DMS153 treated with DMSO at 0.1 percent for 48 hours (cell line): ENCODE data around the gene SPARC.
"Not testable (repeated sequence)": the region's sequence is repeated elsewhere in the genome, so short reads cannot be mapped to it uniquely, and the experiment has no call there.

ENCODE experiments used
- DNase-seq: peaks from one replicate; lab custom pipeline; 2025; ENCODE audit not compliant: unreplicated experiment; lab: John Stamatoyannopoulos, UW

Gene SPARC

DNA sequence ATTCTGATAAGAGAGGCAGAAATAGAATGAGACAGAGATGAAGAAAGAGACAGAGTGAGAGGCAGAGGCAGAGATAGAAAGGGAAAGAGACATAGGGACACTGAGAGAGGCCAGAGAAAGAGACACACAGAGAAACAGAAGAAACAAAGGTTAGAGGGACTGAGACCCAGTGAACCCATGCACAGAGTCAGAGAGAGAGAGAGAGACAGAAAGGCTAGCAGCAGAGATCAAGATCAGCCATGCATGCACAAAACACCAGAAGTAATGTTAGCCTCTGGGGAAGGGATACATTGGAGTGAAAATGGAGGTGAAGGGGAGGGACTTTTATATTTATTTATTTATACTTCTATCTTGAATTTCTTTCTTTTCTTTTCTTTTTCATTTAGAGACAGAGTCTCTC is 14.1 kb upstream of the SPARC start:
- no peak for DNase-seq

DNA sequence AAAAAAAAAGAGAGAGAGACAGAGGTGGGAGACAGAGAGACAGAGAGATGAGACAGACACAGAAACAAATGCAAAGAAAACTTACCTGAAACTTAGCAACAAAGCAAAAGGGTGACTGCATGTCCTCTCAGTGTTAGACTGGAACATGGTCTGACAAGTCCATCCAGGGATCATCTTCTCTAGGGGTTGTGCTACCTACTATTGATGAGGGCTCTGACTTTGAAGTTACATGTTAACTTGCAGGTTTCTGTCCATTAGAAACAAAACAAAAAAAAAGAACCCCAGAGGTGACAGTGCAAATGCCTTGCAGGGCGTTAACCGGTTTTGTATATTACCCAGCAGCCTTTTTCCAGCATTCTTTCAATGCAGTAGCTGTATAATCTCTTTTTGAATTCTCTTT is 13.6 kb upstream of the SPARC start:
- DNase-seq: no peak

DNA sequence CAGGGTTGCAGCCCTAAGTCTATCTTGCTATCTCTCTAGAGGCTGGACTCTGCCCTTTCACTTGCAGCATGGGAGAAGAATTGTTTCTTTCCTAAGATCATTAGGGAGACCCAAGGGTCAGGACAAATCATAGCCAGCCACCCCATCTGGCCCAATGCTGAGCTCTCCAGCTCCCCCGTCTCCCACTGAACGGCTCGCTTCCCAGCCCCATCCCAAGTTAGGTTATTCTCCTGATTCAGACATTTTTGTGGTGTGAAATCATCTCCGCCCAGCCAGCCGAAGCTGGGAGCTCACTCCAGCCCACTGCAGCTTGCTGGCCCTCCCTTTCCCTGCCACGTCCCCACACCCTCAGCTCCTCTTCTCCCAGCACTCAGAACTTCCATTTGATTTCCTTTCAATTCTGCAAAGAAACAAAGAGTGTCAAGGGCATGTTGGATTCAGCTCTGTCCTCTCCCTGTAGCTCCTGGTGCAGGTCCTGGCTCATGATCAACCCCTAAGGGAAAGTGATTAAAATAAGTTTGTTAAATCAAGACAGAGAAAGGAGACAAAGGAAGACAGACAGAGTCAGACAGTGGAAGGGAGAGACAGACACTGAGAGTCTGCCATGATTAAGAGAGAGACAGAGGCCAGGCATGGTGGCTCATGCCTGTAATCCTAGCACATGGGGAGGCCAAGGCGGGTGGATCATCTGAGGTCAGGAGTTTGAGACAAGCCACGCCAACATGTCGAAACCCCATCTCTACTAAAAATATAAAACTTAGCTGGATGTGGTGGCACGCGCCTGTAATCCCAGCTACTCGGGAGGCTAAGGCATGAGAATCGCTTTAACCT is 12.6 kb upstream of the SPARC start:
- no peak for DNase-seq

DNA sequence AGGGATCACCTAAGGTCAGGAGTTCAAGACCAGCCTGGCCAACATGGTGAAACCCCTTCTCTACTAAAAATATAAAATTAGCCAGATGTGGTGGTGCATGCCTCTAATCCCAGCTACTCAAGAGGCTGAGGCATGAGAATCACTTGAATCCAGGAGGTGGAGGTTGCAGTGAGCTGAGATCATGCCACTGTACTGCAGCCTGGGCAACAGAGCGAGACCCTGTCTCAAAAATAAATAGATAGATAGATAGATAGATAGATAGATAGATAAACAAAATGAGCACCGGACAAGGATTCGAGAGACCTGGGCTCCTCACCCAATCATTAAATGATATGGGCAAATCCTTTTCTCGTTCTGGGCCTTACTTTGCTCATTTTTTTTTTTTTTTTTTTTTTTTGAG is 11.4 kb upstream of the SPARC start:
- DNase-seq: not testable (repeated sequence)

DNA sequence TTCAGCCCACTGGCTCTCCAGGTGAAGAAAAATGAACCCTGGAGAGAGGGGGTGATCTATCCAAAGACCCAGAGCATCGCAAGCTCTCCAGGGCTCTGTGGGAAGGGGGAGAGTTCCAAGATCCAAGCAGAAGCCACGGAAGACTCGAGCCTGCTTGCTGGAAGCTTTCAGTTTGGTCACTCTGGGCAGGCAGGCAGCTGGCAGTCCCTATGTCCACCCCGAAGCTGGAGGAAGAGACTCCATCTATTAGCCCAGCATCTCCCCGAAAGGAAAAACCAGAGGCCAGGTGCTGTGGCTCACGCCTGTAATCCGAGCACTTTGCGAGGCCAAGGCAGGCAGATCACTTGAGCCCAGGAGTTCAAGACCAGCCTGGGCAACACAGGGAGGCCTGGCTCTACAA is 10.7 kb upstream of the SPARC start:
- DNase-seq: no peak

DNA sequence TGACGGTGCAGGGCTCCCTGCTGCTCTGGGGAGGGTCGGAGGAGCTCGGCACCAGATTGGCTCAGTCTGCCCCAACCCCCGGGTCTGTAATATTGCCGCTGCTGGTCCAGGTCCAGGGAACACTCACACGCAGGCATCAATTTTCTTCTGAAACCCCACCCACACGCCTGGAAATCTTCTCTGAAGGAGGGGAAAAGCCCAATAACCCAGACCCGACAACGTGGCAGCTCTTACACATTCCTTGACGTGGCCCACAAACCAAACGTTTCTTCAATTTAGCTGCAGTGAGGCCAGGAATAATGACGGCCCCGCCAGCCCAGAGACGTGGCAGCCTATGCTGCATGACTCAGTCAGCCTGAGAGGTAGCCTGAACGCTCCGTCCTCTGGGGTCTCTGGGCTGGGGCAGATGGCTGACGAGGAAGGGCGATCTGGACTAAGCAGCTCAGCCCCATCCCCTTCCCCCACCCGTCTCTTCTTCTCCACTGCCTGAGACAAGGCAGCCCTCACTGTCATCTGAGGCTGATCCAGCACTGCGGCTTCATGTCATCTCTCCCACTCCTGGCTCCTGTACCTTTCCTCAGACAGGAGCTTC is 9.9 kb upstream of the SPARC start:
- no peak for DNase-seq

DNA sequence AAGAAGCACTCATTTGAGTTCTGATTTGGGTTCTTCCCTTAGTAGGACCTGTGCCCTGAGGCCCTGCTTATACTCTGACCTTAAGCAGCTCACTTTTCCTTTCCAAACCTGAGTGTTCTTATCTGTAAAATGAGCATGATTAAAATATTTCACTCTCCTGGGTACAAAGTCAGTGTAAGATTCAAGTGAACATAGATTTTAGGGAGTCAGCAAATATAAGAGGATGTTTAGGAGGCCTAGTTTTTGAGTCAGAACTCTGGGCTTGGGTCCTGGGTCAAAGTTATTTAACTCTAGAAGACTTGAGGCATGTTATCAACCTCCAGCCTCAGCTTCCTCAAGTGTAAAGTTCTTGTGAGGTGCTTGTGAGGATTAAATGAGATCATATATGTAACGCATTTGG is 8.7 kb upstream of the SPARC start:
- no peak for DNase-seq

DNA sequence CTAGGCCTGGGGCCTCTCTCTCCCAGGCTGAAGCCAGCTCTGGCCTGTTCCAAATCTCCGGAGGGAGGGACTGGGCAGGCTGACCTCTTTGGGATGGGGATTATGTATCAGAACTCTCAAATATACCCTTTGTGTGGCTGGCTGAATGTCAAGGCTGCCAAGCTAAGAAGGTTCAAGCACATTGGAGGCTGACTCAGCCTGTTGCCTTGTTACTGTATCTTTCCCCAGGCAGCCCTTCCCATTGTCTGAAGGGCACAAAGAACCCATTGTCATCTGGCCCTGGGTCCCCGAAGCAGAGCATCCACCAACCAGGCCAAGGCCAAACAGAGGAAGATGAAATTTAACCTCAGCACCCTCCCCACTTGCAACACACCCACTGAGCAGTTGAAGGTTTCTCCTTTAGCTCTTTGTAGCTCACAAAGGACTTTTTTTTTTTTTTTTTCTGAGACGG is 7.3 kb upstream of the SPARC start:
- no peak for DNase-seq

DNA sequence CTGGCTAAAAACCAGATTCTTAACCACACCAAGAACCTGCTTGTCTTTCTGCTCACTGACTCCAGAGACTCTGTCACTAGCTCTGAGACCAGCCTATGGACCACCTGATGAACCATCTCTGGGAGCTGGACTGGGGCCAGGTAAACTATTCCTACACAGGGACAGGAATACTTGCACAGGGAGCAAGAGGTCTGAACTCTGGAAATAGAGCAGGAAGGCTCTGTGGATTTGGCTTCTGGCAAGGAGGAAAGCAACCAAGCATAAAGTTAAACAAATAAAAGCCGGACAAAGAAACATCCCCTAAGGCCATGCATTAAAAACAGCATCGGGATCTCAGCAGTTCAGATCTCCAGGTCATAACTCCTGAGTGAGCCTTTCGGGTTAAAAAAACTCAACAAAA is 5.6 kb upstream of the SPARC start:
- no peak for DNase-seq

DNA sequence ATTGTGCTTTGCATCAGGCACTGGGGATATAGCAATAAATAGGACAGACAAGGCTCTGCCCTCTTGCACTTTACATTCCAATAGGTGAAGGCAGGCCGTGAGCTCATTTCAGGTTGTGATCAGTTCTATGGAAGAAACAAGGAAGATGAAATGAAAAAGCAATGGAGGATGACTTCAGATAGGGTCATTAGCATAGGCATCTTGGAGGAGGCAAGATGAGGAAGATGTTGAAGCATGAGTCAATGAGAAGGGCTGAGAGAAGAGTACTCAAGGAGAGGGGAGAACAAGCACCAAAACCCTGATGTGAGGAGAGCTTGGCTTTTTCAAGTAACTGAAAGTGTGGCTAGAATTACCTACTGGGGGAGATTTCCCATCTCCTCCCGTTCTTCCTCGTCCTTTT is 5.0 kb upstream of the SPARC start:
- DNase-seq: no peak

DNA sequence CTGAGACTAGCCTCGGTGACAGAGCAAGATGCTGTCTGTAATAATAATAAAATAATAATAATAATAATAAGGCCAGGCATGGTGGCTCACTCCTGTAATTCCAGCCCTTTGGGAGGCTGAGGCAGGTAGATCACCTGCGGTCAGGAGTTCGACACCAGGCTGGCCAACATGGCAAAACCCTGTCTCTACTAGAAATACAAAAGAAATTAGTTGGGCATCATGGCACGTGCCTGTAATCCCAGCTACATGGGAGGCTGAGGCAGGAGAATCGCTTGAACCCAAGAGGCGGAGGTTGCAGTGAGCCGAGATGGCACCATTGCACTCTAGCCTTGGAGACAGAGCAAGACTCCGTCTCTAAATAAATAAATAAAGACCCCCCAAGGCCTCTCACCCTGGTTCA is 2.9 kb upstream of the SPARC start:
- DNase-seq: not testable (repeated sequence)

DNA sequence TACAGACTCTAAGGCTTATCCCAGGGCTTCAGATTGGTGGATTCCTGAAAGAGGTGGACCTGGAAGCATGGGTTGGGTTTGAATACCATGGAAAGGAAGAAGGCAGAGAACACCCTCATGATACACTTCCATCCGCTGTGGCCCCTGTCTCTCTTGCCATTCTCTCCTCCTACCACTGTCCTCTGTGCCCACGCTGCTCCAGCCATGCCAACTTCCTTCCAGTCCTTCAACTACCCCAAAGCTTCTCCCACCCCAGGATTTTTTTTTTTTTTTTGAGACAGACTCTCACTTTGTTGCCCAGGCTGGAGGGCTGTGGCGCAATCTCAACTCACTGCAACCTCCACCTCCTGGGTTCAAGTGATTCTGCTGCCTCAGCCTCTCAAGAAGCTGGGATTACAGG is 1.7 kb upstream of the SPARC start:
- DNase-seq: no peak

DNA sequence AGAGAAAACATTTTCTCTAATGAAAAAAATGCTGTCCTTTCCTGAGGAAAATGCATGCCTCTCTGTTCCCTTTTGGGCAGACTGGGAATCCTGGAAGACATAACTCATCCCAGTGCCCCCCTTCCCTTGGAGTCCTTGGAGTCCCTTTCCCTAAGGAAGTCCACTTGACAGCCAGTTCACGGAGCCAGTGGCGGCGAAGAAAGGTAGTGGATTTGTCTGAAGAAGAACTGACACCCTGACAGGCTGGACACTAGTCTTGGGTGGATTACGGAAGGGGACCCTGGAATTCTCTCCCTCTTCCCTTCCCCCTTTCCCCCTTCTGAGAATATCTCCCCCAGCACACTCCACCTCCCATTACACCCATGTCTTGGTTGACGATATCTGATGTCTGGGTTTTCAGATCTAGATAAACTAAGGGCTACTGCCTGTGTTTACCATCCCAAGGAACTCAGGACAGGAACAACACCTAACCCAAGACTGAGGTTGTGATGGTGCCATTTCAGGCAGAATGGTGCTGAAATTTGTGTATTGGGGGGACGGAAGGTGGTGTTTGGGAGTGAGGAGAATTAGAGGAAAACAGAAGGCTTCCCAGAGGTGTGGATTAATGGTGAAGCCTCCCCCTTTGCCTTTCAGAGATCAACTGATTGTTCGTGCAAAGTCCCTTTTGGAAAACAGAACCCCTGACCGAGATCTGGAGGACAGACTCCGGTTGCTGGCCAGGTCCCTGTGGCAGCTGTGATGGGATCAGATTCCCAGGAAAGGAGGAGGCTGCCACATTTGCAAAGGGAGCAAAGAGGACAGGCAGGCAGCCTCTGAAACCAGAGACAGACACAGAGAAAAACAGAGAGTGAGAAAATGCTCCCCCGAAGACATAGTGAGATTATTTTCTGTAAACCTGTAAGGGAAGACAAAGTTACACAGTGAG is 704 bp downstream of the SPARC start:
- DNase-seq: no peak

DNA sequence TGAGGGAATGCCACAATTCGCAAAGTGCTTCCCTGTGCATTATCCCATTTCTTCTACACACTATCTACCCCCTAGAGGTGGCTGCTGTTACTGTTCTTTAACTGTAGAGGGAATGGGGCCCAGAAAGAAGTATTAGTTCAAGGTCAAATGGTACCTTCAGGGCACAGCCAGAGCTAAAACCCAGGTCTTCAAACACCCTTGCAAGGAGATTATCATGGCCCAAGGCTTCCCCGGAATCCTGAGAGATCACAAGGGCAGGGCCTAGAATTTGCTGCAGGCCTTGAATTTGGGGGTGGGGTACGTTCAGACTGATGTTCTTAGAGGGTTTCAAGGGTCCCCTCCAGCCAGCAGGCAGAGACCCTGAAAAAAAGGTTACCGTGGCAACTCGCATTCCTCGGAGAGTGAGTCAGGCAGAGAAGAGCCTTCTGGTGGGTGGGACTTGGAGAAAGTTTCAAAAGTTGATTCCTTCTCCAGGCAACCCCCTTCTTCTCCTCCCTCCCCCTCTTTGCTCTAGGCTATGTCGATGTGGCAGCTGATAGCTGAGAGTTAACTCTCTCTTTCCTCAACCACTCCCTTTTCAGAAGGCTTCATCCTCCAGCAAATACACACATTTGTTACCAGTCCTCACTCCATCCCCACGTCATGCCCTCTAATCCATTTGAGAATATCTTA is 1.9 kb downstream of the SPARC start:
- no peak for DNase-seq

DNA sequence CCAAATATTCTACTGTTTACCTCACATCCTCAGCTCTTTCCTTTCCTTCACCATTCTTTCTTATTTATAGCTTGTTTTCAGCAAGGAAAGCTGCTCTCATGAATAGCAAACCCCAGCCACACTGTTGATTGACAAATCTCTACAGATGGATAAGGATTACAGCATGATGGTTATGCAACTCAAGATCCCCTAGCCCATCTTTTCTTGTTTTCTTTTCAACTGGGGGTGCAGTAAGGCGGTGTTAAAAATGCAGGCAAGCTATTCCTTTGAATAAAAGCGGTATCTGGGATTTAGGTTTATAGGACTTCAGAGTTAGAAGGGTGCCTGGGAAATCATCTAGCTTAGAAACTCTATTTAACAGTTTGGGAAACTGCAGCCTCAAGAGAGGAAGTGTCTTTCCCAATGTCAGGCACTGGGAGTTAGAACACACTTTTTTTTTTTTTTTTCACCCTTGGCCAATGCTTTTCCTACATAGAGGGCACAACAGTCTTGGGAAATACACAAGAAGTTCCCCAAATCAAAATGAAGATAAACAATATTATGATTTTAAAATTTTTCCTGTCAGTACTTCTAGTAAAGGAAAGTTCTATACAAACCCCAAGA is 2.6 kb downstream of the SPARC start:
- no peak for DNase-seq

DNA sequence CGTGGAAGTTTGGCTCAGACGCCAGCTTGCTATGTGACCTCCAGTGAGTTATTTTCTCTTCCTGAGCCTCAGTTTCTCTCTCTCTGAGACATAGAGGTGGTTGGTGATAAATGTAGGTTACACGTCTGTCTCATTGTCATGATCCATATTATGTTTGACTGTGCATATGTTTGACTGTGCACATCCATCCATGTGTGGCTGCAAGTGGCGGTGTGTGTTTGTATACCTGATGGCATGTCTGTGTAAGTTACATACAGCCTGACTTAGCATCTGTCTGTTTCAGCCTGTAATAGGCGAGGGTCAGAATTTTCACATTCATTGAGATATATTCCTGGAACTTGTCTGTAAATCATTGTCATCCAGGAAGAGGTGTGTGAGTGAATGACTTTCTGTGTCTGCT is 3.3 kb downstream of the SPARC start:
- no peak for DNase-seq

DNA sequence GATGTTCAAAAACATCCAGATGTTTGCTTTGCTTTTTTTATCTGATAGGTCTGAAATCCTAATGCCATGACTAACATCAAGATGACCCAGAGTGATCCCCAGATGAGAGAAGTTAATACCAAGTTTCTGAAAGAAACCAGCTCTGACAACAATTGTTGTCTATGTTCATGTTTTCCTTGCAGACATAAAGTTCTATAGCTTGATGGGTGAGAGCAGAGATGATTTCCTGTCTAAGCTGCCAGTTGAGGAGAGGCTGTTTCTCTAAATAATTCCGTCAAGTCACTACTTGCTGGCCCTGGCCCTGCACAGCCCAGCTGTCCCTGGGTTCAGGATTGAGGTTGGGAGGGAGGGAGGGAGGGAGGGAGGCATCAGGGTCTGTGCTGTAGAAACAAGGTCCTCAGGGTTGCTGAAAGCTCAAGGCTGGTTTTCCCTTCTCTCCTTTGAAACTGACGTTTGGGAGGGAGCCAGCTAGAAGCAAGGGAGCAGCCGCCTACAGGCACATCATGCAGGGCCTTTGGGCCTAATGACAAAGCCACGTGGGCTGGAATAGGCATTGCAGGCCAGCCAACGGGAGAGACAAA is 3.9 kb downstream of the SPARC start:
- DNase-seq: no peak

DNA sequence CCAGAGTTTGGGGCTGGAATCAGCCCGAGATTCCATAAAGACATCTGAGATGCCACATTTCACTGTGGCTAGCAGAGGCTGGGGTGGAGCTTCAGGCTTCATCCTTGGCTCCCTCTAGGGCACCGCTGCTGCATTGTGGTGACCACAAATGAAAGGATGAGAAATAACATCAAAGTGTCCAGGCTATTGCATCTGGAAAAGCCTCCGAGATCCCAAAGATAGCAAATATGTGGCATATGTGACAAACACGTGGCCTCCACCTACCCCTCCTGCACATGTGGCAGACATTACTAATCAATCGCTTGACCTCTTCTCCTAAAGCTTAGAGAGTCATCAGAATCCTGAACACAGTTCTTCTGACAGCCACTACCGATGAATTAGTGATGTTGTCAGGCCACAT is 4.5 kb downstream of the SPARC start:
- no peak for DNase-seq

DNA sequence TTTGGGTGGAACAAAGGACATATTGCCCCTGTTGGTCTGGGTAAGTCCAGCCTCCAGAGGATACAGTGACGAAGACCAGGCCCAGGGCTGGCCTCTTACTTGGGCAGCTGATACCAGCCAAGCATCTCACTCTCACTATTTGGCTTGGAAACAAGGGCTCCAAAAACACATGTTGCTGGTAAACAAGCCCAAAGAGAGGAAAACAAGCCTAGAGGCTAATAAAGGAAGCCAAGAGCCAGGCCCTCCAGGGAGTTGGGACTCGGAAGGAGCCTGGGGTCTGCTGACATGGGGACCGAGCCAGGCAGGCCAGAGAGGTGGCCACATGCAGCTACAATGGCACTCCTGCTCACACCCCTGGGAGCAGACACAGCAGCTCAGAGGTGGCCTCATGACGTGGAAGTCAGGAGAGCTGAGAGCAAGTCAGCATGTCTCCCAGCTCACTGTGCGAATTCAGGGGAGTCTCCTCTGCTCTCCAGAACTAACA is 5.7 kb downstream of the SPARC start:
- DNase-seq: no peak

DNA sequence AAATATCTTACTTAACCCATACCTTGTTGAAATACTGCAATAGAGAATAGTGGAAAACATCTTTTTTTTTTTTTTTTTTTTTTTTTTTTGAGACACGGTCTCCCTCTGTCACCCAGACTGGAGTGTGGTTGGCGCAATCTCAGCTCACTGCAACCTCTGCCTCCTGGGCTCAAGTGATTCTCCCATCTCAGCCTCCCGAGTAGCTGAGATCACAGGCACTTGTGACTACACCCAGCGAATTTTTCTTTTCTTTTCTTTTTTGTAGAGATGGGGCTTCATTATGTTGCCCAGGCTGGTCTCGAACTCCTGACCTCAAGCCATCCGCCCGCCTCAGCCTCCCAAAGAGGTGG is 6.6 kb downstream of the SPARC start:
- not testable (repeated sequence) for DNase-seq
